Ectodermal cell (in vitro differentiated cells): ENCODE data around the gene GPR132.
"Not testable (repeated sequence)": the region's sequence is repeated elsewhere in the genome, so short reads cannot be mapped to it uniquely, and the experiment has no call there.

ENCODE experiments used
- H3K27ac ChIP-seq: 2 replicates; pipeline ENCODE4 v1.7.0; 2013; ENCODE audit warnings: mild to moderate bottlenecking, low read depth, low read length; ENCODE audit not compliant: insufficient read depth, poor library complexity, severe bottlenecking
- H3K27me3 ChIP-seq: 2 replicates; pipeline ENCODE4 v1.7.0; 2013; ENCODE audit warnings: mild to moderate bottlenecking, low read length; ENCODE audit not compliant: insufficient read depth, control insufficient read depth, poor library complexity, severe bottlenecking
- H3K36me3 ChIP-seq: one replicate; pipeline ENCODE4 v1.7.0; 2013; ENCODE audit warnings: low read length; ENCODE audit not compliant: control insufficient read depth, insufficient read depth
- H3K4me1 ChIP-seq: one replicate; pipeline ENCODE4 v1.7.0; 2013; ENCODE audit warnings: low read length; ENCODE audit not compliant: control insufficient read depth, insufficient read depth
- H3K4me3 ChIP-seq: 2 replicates; pipeline ENCODE4 v1.7.0; 2013; ENCODE audit warnings: low read depth, low read length, control low read depth; ENCODE audit not compliant: insufficient read depth
- H3K9me3 ChIP-seq: 2 replicates; pipeline ENCODE4 v1.7.0; 2013; ENCODE audit warnings: mild to moderate bottlenecking, low read length, moderate library complexity; ENCODE audit not compliant: control insufficient read depth
- WGBS, 2 experiments: methylation state at CpG; one replicate each; pipeline ENCODE4 v1.1.7; 2013; ENCODE audit warnings: missing lambda C conversion rate in 2 of 2; 5-methylcytosine and 5-hydroxymethylcytosine counted together

The GPR132 gene

DNA sequence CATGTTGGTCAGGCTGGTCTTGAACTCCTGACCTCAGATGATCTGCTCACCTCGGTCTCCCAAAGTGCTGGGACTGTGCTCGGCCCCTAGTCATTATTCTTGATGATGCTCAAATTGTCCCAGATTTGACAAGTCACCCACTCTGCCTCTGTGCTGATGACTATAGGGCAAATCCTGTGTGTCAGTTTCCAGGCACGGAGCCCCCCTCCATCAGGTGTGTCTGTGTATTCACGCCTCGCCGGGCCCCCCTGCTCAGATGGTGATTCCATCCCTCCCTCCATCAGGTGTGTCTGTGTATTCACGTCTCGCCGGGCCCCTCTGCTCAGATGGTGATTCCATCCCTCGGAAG is 4.3 kb upstream of the GPR132 start:
- H3K36me3 ChIP-seq = no peaks in the 10 kb centered on the region
- H3K4me3 ChIP-seq = no peak overlapping the region
- H3K4me1 ChIP-seq = peaks cover 21% of the 10 kb centered on the region
- H3K9me3 ChIP-seq = no peaks in the 10 kb centered on the region
- WGBS, 2 experiments = 90 to 91% methylated on average over 10 of the region's 10 CpGs
- no peak overlapping the region for H3K27ac ChIP-seq
- no peaks in the 10 kb centered on the region for H3K27me3 ChIP-seq

DNA sequence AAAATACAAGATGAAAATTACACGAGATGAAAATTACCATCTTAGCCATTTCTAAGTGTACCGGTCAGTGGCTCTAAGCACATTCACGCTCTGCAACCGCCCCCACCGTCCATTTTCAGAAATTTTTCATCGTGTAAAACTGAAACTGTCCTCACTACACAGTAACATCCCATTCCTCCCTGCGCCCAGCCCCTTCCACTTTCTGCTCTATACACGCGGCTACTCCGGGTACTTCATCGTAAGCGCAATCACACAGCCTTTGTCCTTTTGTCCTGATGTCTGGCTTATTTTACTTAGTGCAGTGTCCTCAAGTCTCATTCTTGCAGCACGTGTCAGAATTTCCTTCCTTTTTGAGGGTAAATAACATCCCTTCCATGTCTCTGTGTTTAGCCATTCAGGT is 3.6 kb upstream of the GPR132 start:
- Histone ChIP-seq H3K27ac (no peak overlapping the region), H3K9me3 (no peaks in the 10 kb centered on the region), H3K36me3 (no peaks in the 10 kb centered on the region), H3K4me3 (no peak overlapping the region), H3K4me1 (peaks cover 16% of the 10 kb centered on the region), H3K27me3 (no peaks in the 10 kb centered on the region)
- 92 to 95% methylated on average over 13 of the region's 13 CpGs for WGBS, 2 experiments

- 91 to 97% methylated on average over 12 of the region's 12 CpGs for WGBS, 2 experiments
- H3K4me1 ChIP-seq = peaks cover 16% of the 10 kb centered on the region
Measured at GRCh38 chr14:105067969-105068301, 2.7 kb upstream of the GPR132 start.

GRCh38 chr14:105067140-105067968 is 2.1 kb upstream of the GPR132 start:
- no peak overlapping the region for H3K4me3 ChIP-seq
- H3K36me3 ChIP-seq = no peaks in the 10 kb centered on the region
- H3K9me3 ChIP-seq = no peaks in the 10 kb centered on the region
- no peak overlapping the region for H3K27ac ChIP-seq
- no peaks in the 10 kb centered on the region for H3K27me3 ChIP-seq
- WGBS, 2 experiments = 90 to 92% methylated on average over 18 of the region's 18 CpGs
- H3K4me1 ChIP-seq = peaks cover 16% of the 10 kb centered on the region

More at GRCh38 chr14:105067969-105068301, 2.7 kb upstream of the GPR132 start:
- Histone ChIP-seq H3K4me3 (no peak overlapping the region), H3K36me3 (no peaks in the 10 kb centered on the region), H3K27ac (no peak overlapping the region), H3K27me3 (no peaks in the 10 kb centered on the region), H3K9me3 (no peaks in the 10 kb centered on the region)

- no peak overlapping the region for H3K4me3 ChIP-seq
- no peaks in the 10 kb centered on the region for H3K36me3 ChIP-seq
- 88 to 90% methylated on average over 28 of the region's 28 CpGs for WGBS, 2 experiments
- peaks cover 16% of the 10 kb centered on the region for H3K4me1 ChIP-seq
- H3K9me3 ChIP-seq = no peaks in the 10 kb centered on the region
- no peak overlapping the region for H3K27ac ChIP-seq
- no peaks in the 10 kb centered on the region for H3K27me3 ChIP-seq
Measured at GRCh38 chr14:105066240-105067071, 1.2 kb upstream of the GPR132 start.

- peaks cover 16% of the 10 kb centered on the region for H3K4me1 ChIP-seq
- no peak overlapping the region for H3K4me3 ChIP-seq
- H3K36me3 ChIP-seq = no peaks in the 10 kb centered on the region
- H3K9me3 ChIP-seq = no peaks in the 10 kb centered on the region
- 87 to 92% methylated on average over 12 of the region's 12 CpGs for WGBS, 2 experiments
- H3K27ac ChIP-seq = no peak overlapping the region
- H3K27me3 ChIP-seq = no peaks in the 10 kb centered on the region
Measured at GRCh38 chr14:105064721-105065143, 498 bp downstream of the GPR132 start.

- H3K27me3 ChIP-seq = no peaks in the 10 kb centered on the region
- H3K36me3 ChIP-seq = no peaks in the 10 kb centered on the region
- 95 to 97% methylated on average over 10 of the region's 10 CpGs for WGBS, 2 experiments
- H3K4me1 ChIP-seq = peaks cover 22% of the 10 kb centered on the region
- no peaks in the 10 kb centered on the region for H3K9me3 ChIP-seq
- no peak overlapping the region for H3K27ac ChIP-seq
- no peak overlapping the region for H3K4me3 ChIP-seq
Measured at GRCh38 chr14:105064001-105064400, 1.2 kb downstream of the GPR132 start.

DNA sequence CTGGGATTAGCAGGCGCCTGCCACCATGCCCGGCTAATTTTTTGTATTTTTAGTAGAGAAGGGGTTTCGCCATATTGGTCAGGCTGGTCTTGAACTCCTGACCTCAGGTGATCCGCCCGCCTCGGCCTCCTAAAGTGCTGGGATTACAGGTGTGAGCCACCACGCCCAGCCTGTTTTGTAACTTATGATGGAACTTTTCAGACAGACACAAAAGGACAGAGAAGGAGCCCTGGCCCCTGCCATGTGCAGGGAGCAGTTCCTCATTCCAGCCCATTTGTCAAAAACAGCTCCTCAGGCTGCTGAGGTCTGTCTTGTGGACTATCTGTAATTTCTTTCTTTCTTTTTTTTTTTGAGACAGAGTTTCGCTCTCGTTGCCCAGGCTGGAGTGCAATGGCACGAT is 1.7 kb downstream of the GPR132 start:
- WGBS, 2 experiments = 93 to 95% methylated on average over 10 of the region's 10 CpGs
- H3K4me3 ChIP-seq, H3K27me3 ChIP-seq, H3K9me3 ChIP-seq, H3K27ac ChIP-seq, H3K36me3 ChIP-seq: not testable (repeated sequence)
- H3K4me1 ChIP-seq = peaks cover 27% of the 10 kb centered on the region

DNA sequence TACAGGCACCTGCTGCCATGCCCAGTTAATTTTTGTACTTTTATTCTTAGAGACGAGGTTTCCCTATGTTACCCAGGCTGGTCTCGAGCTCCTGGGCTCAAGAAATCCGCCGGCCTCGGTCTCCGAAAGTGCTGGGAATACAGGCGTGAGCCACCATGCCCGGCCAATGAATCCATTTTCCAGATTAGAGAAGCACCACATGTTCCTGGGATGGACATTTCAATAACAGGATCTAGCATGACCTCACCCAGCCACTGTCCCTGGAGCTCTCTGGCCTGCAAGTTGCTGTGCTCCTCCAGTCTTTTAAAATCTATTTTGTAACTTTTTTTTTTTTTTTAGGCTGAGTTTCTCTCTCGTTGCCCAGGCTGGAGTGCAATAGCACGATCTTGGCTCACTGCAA is 2.2 kb downstream of the GPR132 start:
- Histone ChIP-seq H3K4me3 (no peak overlapping the region), H3K4me1 (peaks cover 27% of the 10 kb centered on the region), H3K9me3 (no peaks in the 10 kb centered on the region), H3K36me3 (no peaks in the 10 kb centered on the region), H3K27ac (no peak overlapping the region), H3K27me3 (no peaks in the 10 kb centered on the region)
- 93 to 95% methylated on average over 10 of the region's 10 CpGs for WGBS, 2 experiments

GRCh38 chr14:105062048-105062433 is 3.2 kb downstream of the GPR132 start:
- Histone ChIP-seq H3K4me3 (no peak overlapping the region), H3K27ac (no peak overlapping the region), H3K9me3 (no peaks in the 10 kb centered on the region), H3K4me1 (peaks cover 27% of the 10 kb centered on the region), H3K36me3 (no peaks in the 10 kb centered on the region), H3K27me3 (no peaks in the 10 kb centered on the region)
- WGBS, 2 experiments = 92 to 93% methylated on average over 7 of the region's 7 CpGs
